HG03139 (cell line): ENCODE measurements around the gene MAEA.

Experiments used
- ATAC-seq: cut with Tn5 transposase; IDR thresholded peaks from one replicate; pipeline ENCODE4 v1.9.1; 2021; ENCODE audit not compliant: unreplicated experiment

The MAEA gene

GRCh38 chr4:1349359-1350168, 59.9 kb downstream of the MAEA start:
- no peak for ATAC-seq

DNA sequence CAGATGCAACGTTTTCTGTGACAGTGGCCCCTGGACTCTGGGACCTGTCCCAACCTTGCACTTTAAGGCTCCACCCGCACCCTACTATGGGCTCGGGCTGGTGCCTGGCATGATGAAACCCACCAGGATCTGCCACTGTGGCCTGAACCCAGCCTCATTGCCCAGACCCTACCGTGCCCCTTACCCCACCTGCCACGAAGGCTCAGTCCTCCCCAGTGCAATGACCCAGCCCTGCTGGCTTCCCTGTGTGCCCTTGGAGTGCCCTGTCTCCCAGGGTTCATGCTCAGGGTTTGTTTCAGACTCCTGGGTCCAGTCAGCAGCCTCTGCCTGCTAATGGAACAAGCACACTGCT, 60.5 kb downstream of the MAEA start:
- no peak for ATAC-seq

GRCh38 chr4:1351854-1352566, 62.3 kb downstream of the MAEA start:
- ATAC-seq = no peak

DNA sequence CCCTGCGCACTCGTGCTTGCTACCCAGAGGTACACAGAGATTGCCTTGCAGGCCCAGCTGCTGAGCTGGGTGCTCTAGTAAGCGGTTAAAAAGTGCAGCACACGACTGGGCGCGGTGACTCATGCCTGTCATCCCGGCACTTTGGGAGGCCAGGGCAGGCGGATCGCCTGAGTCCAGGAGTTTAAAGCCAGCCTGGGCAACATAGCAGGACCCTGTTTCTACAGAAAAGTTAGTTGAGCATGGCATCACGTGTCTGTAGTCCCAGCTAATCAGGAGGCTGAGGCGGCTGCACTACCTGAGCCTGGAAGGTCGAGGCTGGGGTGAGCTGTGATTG, 62.8 kb downstream of the MAEA start:
- no peak for ATAC-seq

DNA sequence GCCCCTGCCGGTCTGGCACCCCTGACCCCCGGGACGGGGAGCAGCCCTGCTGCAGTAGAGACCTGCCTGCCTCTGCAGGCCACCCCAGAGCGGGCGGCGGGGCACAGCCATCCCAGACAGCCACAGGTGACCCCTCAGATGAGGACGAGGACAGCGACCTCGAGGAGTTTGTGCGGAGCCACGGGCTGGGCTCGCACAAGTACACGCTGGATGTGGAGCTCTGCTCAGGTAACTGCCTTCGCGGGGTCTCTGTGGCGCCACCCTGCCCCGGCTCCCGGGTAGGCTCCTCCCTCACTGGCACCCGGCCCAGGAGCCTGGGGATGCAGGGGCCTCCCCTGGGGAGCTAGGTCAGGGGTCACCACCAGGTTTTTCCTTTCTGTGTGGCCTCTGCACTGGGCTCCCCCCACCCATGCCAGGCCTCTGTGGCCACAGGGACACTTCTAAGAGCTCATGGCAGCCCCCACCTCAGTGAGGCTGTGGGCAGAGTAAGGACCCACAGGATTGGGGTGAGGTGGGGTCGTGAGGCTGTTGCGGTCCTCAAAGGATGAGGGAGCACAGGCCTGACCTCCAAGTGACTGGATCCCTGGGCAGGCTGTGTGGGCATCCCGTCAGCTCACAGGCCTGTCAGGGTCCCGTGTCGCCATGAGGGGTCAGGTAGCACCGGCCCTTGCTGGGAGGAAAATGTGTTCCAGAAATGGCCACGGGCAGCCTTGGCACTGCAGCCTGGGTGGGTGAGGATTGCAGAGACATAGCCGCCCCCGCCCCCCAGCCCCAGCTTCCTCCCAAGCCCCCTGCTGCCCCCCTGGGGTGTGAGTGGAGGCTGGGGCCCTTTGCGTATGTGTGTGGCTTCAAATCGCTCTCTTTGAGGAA, 63.7 kb downstream of the MAEA start:
- ATAC-seq = no peak

DNA sequence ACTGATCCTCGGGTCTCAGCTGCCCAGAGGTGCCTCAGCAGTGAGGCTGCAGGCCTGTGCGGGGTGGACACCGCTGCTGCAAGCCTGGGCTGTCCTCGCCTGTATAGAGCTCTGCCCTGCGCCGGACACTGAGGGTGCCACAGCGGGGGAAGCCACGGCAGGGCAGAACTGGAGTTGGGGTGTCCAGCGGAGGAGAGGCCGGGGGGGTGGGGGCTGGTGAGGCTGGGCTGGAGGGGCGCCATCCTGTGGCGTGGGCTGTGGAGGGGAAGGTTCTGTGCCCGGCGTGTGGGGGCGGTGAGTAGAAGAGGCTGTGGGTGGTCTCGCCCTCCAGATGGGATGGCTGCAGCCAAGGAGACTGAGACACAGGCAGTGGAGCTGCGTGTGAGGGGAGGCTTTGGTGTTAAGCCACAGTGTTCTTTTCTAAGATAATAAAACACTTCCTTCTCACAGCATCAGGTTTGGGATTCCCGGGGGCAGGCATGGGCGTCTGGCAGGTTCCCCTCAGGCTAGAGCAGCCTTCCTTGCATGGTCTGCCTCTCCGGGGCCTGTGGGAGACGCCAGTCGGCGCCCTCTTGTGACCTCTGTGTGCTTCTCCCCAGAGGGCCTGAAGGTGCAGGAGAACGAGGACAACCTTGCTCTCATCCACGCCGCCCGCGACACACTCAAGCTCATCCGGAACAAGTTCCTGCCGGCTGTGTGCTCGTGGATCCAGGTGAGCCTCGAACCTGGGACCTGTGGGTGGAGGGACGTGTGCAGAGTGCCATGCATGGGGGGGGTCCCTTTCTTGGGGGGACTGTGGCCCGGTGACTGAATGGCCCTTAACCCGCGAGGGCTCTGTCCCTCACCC, 64.7 kb downstream of the MAEA start:
- no peak for ATAC-seq

DNA sequence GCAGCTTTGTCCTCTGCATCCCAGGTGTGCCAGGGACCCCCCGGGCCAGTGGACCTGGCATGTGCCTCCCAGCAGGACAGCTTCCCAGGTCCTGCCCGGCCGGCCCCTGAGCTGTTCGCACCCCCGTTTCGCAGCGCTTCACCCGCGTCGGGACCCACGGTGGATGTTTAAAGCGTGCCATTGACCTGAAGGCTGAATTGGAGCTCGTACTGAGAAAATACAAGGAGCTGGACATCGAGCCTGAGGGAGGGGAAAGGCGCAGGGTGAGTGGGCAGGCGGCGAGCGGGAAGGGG, 65.2 kb downstream of the MAEA start:
- ATAC-seq = no peak

DNA sequence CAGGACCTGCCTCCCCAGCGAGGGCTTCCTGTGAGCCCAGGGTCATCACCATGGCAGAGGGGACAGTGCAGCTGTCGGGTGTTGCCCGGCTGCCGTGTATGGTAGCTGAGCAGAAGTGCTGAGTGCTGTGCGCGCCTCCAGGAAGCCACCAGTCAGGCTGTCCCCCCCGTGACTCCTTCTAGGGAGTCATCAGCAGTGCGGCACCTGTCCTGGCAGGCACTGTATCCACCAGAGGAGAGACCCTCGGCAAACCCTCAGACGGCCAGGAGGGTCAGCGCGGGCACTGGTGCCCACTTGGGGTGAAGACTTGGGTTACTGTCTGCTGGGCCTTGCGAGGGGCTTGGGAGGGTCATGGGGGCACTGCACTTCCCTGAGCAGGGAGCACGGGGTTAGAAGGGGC, 65.7 kb downstream of the MAEA start:
- ATAC-seq = no peak

- no peak for ATAC-seq
These were observed 66.7 kb downstream of the MAEA start for GRCh38 chr4:1356181-1356998.

DNA sequence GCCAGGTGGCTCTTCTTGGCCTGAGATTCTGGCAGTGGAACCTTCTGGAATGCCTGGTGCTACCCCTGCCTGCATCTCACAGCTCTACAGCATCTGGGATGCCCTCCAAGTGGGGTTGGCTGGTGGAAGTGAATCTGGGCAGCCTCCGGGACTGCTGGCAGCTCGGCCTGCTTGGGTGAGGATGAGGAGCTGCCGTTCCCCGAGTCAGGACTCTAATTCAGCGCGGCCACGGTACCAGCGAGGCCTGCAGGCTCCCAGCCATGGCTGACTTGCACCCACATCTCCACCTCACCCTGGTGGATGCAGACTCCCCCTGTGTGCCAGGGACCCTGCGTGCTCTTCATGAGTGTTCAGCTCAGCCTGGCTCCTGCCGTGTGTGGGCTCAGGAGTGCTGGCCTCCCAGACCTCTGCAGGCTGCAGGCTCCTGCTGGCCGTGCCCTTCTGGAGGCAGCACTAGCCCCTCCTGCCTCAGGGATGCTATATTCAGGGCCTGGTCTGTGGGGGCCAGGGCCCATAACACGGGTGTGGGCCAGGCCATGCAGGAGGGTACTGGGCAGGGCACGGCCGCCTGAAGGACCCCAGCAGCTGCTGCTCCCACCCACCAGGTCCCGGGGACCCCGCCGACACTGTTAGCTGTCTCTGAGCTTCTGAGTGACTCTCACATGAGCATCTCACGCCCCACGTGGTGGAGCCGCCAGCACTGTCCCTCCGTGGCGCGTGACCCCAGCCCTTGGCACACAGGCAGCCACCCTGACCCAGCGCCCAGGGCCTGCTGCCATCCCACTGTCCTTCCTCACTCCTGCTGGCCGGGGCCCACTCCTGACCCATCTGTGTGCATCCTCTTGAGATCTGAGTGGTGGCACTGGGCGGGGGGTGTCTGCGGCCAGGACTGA, 67.9 kb downstream of the MAEA start:
- no peak for ATAC-seq

DNA sequence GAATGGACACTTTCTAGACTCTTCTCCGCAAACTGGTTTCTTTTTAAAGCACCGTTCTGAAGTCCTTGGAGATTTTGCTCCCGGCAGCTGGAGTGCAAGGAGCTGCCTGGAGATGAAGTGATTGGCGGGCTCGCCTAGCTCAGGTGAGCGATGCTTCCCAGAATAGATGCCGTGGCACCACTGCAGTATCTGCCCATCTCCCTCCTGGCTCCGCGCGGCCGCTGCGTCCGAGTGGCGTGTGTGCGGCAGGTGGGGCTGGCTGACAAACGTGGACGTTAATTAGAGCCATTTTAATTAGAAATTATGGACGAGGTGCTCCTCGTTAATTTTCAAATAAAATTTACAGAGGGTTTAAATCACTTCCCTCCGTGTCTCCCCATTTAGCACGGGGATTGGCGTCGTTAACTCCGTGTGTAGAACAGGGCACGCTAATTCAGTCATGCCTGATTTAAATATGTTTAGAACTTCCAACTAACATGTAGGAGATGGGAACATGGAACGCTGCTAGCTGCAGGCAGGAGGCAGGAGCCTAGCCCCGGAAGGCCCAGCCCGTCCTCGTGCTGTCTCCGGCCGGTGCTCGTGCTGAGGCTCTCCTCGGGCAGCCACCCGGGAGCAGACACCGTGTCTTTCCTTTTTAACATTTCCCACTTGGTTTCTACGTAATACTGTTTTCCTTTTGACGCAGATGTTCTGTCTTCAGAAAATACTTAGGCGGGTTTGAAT, 68.9 kb downstream of the MAEA start:
- no peak for ATAC-seq

- ATAC-seq = no peak
These were observed 69.4 kb downstream of the MAEA start for GRCh38 chr4:1359144-1359501.

DNA sequence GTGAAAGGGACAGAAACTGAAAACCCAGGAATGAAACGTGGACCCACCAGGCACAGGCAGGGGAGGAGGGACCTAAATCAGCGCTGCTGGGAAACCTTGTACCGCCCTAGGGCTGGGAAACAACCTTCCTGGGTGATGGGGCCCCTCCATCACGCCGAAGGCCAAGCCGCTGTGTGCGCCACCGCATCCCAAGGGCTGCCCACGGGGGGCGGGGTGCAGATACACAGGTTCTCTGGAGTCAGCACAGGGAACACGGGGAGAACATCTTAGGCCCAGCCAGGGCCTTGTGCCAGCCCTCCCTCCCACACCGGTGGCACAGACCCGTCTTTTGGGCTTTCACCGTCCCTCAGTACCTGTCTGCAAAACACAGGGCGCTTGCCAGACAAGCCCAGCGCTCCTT, 70.3 kb downstream of the MAEA start:
- no peak for ATAC-seq

DNA sequence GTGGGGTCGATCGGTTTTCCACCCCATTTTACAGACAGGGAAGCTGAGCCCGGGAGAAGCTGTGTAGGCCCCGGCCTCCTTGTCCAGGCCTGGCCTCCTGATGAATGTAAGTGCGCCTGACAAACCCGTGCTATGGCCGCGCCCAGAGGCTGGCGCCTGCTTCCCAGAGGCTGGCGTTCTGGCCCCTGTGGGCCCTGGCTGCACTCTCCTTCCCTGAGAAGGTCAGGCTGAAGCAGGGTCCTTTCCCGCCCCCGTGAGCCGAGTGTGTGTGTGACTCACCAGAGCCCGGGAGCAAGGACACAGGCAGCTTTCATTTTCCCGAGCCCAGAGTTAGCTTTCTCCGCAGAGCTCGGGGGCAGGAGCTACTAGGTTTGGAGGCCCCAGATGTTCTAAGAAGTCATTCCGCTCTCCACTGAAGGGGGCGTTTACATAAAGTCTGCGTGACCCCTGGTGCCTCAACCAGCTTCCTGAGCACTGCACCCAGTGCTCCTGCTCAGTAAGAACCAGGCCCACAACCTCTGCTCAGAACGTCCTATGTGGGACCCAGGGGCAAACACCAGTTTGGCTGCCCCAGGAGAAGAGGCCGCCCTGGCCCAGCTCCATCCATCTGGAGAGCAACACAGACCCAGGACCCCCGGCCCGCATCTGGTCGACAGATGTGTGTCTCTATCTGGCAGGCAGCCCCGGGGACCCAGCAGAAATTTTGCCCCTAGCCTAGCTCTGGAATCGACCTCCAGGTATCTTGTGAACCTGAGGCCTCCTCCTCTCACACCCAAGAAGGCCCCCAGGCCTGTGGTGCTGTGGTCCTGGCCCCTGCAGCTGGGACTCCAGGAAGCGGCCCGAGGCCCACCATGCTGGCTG, 71.0 kb downstream of the MAEA start:
- ATAC-seq = no peak

GRCh38 chr4:1361431-1361830, 71.7 kb downstream of the MAEA start:
- no peak for ATAC-seq

DNA sequence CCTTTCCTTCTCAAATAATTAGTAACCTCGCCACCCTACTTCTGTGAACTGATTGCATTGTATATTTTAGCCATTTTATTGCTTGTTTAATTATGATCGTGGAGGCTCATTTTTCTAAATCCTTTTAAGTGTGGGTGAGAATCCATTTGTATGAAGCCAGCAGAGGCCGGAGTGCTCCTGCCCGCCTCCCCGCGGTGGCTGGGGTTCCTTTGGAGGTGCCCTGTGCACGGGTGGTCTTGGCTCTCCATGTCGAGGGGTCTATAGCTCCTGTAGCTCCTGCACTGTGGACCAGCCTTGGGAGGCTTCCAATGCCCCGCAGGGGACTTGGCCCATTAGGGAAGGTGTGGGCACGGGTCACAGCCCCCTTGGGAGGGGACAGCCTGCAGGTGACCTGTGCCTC, 72.4 kb downstream of the MAEA start:
- ATAC-seq = no peak

DNA sequence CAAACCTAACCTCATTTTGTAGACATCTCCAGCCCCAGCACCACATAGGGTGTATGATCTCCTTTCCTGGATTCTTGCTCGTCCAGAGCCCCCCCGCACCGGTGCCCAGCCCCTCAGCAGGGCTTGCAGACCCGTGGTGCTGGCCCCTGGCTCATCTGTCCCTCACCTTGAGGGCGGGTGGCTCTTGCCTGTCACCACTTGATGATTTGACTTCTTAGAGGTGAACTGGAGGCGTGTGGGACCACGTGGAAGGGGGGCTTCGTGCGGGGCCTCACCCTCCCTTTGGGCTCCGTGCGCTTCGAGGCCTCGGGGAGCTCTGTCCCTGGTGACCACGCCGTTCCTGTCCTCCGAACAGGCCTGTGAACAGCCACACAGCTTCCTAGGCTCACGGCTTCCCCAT, 72.8 kb downstream of the MAEA start:
- no peak for ATAC-seq

DNA sequence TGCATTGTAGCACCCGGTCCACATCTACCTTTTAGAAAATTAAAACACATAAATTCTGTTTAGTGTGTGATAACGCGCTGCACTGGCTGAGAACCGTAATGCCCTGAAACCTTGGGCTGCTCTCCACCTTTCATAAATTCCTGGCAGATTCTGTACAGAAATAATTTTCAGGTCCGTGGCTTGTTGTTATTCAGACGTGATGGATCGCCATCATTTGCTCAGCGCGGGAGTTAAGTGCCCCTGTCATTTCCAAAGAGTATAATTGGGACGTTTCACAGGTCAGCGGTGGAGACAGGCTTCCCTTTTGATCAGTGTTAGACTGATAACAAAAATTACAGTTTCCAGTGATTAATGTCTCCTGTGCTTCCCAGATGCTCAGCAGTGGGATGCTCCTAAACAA, 73.8 kb downstream of the MAEA start:
- ATAC-seq = no peak
